Activated CD8-positive, alpha-beta T cell treated with anti-CD3 and anti-CD28 coated beads for 36 hours (primary cell): ENCODE data around the gene TOP2A. TPM values are rescaled to one million over a fixed set of nuclear protein-coding genes. Genes with fewer than 3 reads are reported as not detected.
"Not testable (repeated sequence)": the region's sequence is repeated elsewhere in the genome, so short reads cannot be mapped to it uniquely, and the experiment has no call there.

Experiments
- ATAC-seq: fragments of 200-7000 bp; cut with Tn5 transposase; one replicate; pipeline ENCODE4 v1.10.0; 2021; ENCODE audit warnings: mild to moderate bottlenecking, moderate library complexity
- CTCF ChIA-PET: fragments of 350-600 bp; sonication (Branson Sonifier 250); formaldehyde crosslinking; loops from one replicate; lab custom pipeline; 2021; ENCODE audit warnings: antibody characterized with exemption; lab: Charles Lee
- POLR2A ChIA-PET: fragments of 350-600 bp; sonication (Branson Sonifier 250); formaldehyde crosslinking; loops from one replicate; lab custom pipeline; 2021; ENCODE audit warnings: antibody characterized with exemption; lab: Charles Lee
- DNase-seq: peaks from one replicate; pipeline ENCODE4 v3.0.0-alpha.2; 2020
- H3K27ac Mint-ChIP-seq: one replicate; pipeline ENCODE4 v1.8.0; 2021; ENCODE audit warnings: mild to moderate bottlenecking, mixed read lengths
- H3K27me3 Mint-ChIP-seq: one replicate; pipeline ENCODE4 v1.8.0; 2021; ENCODE audit warnings: mixed read lengths
- H3K36me3 Mint-ChIP-seq: one replicate; pipeline ENCODE4 v1.8.0; 2021; ENCODE audit warnings: low read depth, mixed read lengths
- H3K4me1 Mint-ChIP-seq: one replicate; pipeline ENCODE4 v1.8.0; 2021; ENCODE audit warnings: low read depth, mixed read lengths
- H3K4me3 Mint-ChIP-seq: one replicate; pipeline ENCODE4 v1.8.0; 2021; ENCODE audit warnings: mild to moderate bottlenecking, moderate library complexity, mixed read lengths
- H3K9me3 Mint-ChIP-seq: one replicate; pipeline ENCODE4 v1.8.0; 2021; ENCODE audit warnings: mixed read lengths
- CTCF ChIP-seq: fragments of 200-600 bp; IDR thresholded peaks from one replicate; pipeline ENCODE4 v1.8.0; 2022; ENCODE audit warnings: antibody characterized with exemption, mild to moderate bottlenecking
- intact Hi-C: fragments of 100-400 bp; cut with micrococcal nuclease; formaldehyde crosslinking; loops from one replicate; pipeline ENCODE4 v1.10.0; 2022
- total RNA-seq, 2 experiments: library from RNA; stranded (reverse); gene quantifications; one replicate each; pipeline ENCODE4 v1.2.3, GENCODE V29; 2021

The TOP2A gene
- total RNA-seq, 2 experiments from 2014 or later: 273 to 280 TPM

- no peak for DNase-seq
- no peak for ATAC-seq
- Mint-ChIP-seq H3K27ac (no peak overlapping the region), H3K27me3 (peaks cover 3% of the 10 kb centered on the region), H3K9me3 (no peaks in the 10 kb centered on the region), H3K4me3 (no peak overlapping the region), H3K4me1 (peaks cover 35% of the 10 kb centered on the region), H3K36me3 (no peaks in the 10 kb centered on the region)
- POLR2A ChIA-PET: interaction anchor here (1.5 kb wide), 1 partner anchor 160 kb away, joined by 4 read pairs; no protein-coding TSS in a partner anchor
- CTCF ChIA-PET: interaction anchor here (1.0 to 2.4 kb wide), 3 partner anchors 11 to 181 kb away, joined by 4 to 12 read pairs (median 4); no protein-coding TSS in a partner anchor
- intact Hi-C loops: no loop called here
- no peak for TF ChIP-seq CTCF
These were observed 43.7 kb downstream of the TOP2A start for GRCh38 chr17:40373999-40374398.

- POLR2A ChIA-PET: interaction anchor here (1.5 kb wide), 1 partner anchor 160 kb away, joined by 4 read pairs; no protein-coding TSS in a partner anchor
- no peak overlapping the region for H3K4me3 Mint-ChIP-seq
- no peak for TF ChIP-seq CTCF
- H3K27ac Mint-ChIP-seq: no peak overlapping the region
- H3K27me3 Mint-ChIP-seq: peaks cover 3% of the 10 kb centered on the region
- H3K36me3 Mint-ChIP-seq: no peaks in the 10 kb centered on the region
- intact Hi-C loops: no loop called here
- CTCF ChIA-PET: interaction anchor here (0.8 to 2.4 kb wide), 5 partner anchors 10 to 186 kb away, joined by 3 to 12 read pairs (median 3); no protein-coding TSS in a partner anchor
- DNase-seq (no peak), ATAC-seq (peak; percentile 69)
- no peaks in the 10 kb centered on the region for H3K9me3 Mint-ChIP-seq
- peaks cover 35% of the 10 kb centered on the region for H3K4me1 Mint-ChIP-seq
These were observed 44.4 kb downstream of the TOP2A start for GRCh38 chr17:40373324-40373723.

GRCh38 chr17:40372644-40373043 is 45.1 kb downstream of the TOP2A start:
- H3K4me1 Mint-ChIP-seq: peaks cover 35% of the 10 kb centered on the region
- H3K9me3 Mint-ChIP-seq, ATAC-seq, H3K4me3 Mint-ChIP-seq, DNase-seq, H3K27me3 Mint-ChIP-seq, intact Hi-C loops, H3K36me3 Mint-ChIP-seq: not testable (repeated sequence)
- H3K27ac Mint-ChIP-seq: peak overlapping the region; percentile 13
- POLR2A ChIA-PET: interaction anchor here (1.3 to 1.5 kb wide), 2 partner anchors 27 to 161 kb away, joined by 3 to 4 read pairs; no protein-coding TSS in a partner anchor
- CTCF ChIA-PET: interaction anchor here (0.8 to 2.4 kb wide), 5 partner anchors 10 to 187 kb away, joined by 3 to 12 read pairs (median 3); no protein-coding TSS in a partner anchor

GRCh38 chr17:40372031-40372430 is 45.7 kb downstream of the TOP2A start:
- POLR2A ChIA-PET: interaction anchor here (0.8 to 1.3 kb wide), 3 partner anchors 10 to 53 kb away, joined by 3 to 4 read pairs (median 3); no protein-coding TSS in a partner anchor
- peaks cover 3% of the 10 kb centered on the region for H3K27me3 Mint-ChIP-seq
- ATAC-seq (no peak), DNase-seq (no peak)
- H3K36me3 Mint-ChIP-seq: no peaks in the 10 kb centered on the region
- no peak overlapping the region for H3K4me3 Mint-ChIP-seq
- intact Hi-C loops: no loop called here
- H3K4me1 Mint-ChIP-seq: peaks cover 34% of the 10 kb centered on the region
- TF ChIP-seq CTCF: no peak
- H3K9me3 Mint-ChIP-seq: no peaks in the 10 kb centered on the region
- CTCF ChIA-PET: interaction anchor here (0.6 to 2.4 kb wide), 4 partner anchors 9 to 161 kb away, joined by 3 to 12 read pairs (median 3); no protein-coding TSS in a partner anchor
- no peak overlapping the region for H3K27ac Mint-ChIP-seq

- Mint-ChIP-seq H3K36me3 (no peaks in the 10 kb centered on the region), H3K27ac (no peak overlapping the region), H3K9me3 (no peaks in the 10 kb centered on the region), H3K4me1 (peaks cover 27% of the 10 kb centered on the region), H3K27me3 (no peaks in the 10 kb centered on the region), H3K4me3 (no peak overlapping the region)
- POLR2A ChIA-PET: interaction anchor here (0.8 to 1.3 kb wide), 3 partner anchors 10 to 52 kb away, joined by 3 to 4 read pairs (median 3); no protein-coding TSS in a partner anchor
- intact Hi-C loops: no loop called here
- peak; percentile 81 for ATAC-seq
- CTCF ChIA-PET: interaction anchor here (0.6 to 2.4 kb wide), 4 partner anchors 9 to 105 kb away, joined by 3 to 12 read pairs (median 3); no protein-coding TSS in a partner anchor
- no peak for TF ChIP-seq CTCF
- peak; percentile 54 for DNase-seq
These were observed 46.3 kb downstream of the TOP2A start for GRCh38 chr17:40371261-40371929.
